G401 (cell line): Measurements from ENCODE around the gene SMIM11. TPM values are rescaled to one million over a fixed set of nuclear protein-coding genes. Genes with fewer than 3 reads are reported as not detected.
"Not testable (repeated sequence)": the region's sequence is repeated elsewhere in the genome, so short reads cannot be mapped to it uniquely, and the experiment has no call there.

Source experiments
- DNase-seq: peaks from one replicate; pipeline ENCODE4 v3.0.0-alpha.2; 2015; ENCODE audit warnings: low spot score
- in situ Hi-C: cut with HindIII; loops from 2 replicates; pipeline ENCODE4 v1.10.0; 2016; ENCODE audit warnings: low sequenced_read_pairs, mixed read lengths
- total RNA-seq: library from RNA; depleted of rRNA; stranded (reverse); fragments of >200 nt; shearing (Covaris generic); gene quantifications from 2 replicates; pipeline ENCODE4 v1.2.3, GENCODE V29; 2014

The SMIM11 gene
- total RNA-seq, 1 experiment from 2014 or later: not detected

DNA sequence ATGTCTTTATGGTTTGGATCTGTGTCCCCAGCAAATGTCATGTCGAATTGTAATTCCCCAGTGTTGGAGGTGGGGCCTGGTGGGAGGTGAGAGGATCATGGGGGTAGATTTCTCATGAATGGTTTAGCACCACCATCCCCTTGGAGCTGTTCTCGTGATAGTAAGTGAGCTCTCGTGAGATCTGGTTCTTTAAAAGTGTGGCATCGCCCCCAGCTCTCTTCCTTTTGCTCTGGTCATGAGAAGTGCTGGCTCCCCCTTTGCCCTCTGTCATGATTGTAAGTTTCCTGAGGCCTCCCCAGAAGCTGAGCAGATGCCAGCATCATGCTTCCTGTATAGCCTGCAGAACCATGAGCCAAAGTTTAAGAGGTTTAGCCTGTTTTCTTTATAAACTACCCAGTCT is 22.8 kb upstream of the SMIM11 start:
- in situ Hi-C loops: no loop called here
- no peak for DNase-seq

GRCh38 chr21:34353182-34353581 is 22.1 kb upstream of the SMIM11 start:
- no peak for DNase-seq
- in situ Hi-C loops: no loop called here

GRCh38 chr21:34354836-34355235 is 20.5 kb upstream of the SMIM11 start:
- DNase-seq: no peak
- in situ Hi-C loops: no loop called here

GRCh38 chr21:34355570-34355969 is 19.7 kb upstream of the SMIM11 start:
- no peak for DNase-seq
- in situ Hi-C loops: no loop called here

GRCh38 chr21:34357889-34358288 is 17.4 kb upstream of the SMIM11 start:
- in situ Hi-C loops: no loop called here
- DNase-seq: no peak

- in situ Hi-C loops: no loop called here
- DNase-seq: no peak
Measured at GRCh38 chr21:34358866-34359265, 16.4 kb upstream of the SMIM11 start.

DNA sequence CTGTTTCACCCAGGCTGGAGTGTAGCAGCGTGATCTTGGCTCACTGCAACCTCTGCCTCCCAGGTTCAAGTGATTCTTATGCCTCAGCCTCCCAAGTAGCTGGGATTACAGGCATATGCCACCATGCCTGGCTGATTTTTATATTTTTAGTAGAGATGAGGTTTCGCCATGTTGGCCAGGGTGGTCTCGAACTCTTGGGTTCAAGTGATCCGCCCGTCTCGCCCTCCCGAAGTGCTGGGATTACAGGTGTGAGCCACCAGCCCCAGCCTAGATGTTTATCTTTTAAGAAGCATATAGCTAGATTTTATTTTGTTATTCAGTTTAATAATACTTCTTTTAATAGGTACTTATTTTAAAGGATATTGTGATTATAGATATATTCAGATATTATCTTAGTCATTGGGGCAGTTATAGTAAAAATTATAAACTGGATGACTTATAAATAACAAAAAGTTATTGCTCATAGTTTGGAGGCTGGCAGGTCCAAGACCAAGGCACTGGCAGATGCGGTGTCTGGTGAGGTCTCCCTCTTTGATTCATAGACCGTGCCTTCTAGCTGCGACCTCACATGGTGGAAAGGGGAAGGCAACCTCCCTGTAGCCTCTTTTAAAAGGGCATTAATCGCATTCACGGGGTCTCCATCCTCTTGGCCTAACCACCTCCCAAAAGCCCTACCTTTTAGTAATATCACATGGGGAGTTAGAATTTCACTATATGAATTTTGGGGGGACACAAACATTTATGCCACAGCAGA is 14.6 kb upstream of the SMIM11 start:
- in situ Hi-C loops: no loop called here
- no peak for DNase-seq

GRCh38 chr21:34362136-34362444 is 13.2 kb upstream of the SMIM11 start:
- in situ Hi-C loops: no loop called here

DNA sequence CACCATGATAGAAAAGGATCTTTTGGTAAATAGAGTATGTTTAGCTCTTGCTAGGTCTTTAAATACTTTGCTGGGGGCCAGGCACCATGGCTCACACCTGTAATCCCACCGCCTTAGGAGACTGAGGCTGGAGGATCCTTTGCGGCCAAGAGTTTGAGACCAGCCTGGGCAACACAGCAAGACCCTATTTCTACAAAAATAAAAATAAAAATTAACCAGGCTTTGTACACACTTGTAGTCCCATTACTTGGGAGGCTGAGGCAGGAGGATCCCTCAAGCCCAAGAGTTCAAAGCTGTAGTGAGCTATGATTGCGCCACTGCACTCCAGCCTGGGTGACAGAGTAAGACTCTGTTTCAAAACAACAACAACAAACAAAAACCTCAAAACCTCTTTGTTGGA is 12.6 kb upstream of the SMIM11 start:
- in situ Hi-C loops: no loop called here
- DNase-seq: no peak

More at GRCh38 chr21:34362136-34362444, 13.2 kb upstream of the SMIM11 start:
- no peak for DNase-seq

DNA sequence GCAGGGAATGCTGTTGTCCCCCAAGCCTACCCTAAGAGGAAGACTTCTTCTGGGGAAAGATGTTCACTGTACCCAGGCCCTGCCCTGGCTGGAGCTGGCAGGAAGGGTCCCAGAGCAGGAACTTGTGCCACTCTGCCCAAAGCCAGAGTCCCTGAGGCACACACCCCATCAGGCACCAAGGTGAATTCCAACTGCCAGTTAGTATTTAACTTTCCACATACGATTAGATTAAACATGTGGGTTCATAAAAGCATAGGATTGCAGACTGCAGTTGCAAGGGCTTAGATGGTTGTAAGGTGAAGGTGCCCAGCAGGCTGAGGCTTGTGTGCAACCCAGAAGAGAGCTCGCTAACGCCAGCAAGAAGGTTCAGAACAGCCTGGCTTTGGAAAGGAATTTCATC is 11.6 kb upstream of the SMIM11 start, which contains the start of gene KCNE2:
TSS of gene KCNE2 (plus strand) at position 274 of the 400 bp plus-strand sequence. CDS start 6,473 bp downstream, outside the sequence.
- in situ Hi-C loops: no loop called here
- no peak for DNase-seq

DNA sequence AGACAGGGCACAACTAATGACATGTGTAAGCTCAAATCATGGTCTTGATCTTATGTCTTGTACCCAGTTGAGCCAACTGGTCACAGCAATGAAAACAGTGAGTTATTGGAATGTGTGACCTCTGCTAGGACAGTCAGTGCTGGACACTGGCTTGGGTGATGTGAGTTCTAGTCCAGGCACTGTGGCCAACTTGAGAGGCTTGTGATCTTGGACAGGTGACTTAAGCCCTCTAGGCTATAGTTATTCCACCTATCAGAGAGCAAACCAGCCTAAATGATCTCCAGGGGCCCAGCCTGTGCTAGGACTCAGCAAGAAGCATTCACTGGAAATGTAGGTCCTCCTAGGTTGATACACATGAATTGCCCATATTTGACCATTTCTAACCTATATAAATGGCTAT is 10.4 kb upstream of the SMIM11 start:
- no peak for DNase-seq
- in situ Hi-C loops: no loop called here

GRCh38 chr21:34365809-34366208 is 9.5 kb upstream of the SMIM11 start:
- no peak for DNase-seq
- in situ Hi-C loops: no loop called here

DNA sequence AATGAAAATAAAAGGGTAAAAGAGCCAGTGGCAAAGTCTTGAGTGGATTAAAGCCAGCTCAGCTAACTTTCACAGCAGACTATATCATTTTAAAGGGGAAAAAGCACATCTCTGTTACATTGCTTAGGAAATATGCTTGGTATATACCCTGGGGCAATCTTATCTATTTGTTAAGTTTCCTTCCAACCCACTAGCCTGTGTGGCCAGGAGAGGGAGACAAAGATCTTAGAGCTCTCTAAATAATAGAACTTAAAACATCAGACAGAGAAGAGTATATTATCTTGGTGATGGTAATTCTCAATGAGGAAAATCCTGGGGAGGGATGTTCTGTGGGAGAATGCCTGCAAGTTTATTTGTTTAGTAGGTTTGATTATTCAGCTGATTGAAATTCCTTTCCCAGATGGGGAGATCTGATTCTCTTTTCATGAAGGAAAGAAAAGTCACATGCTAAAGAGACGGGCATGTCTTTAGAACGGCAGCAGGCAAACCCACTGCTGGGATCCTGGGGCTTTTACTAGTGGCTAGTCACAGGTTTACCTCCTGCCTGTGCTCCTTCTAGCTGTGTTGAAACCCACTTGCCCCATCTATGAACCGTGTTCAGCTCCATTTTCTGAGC is 7.9 kb upstream of the SMIM11 start:
- in situ Hi-C loops: no loop called here
- DNase-seq: peak; percentile 50

- in situ Hi-C loops: no loop called here
Measured at GRCh38 chr21:34369741-34370140, 5.6 kb upstream of the SMIM11 start.

DNA sequence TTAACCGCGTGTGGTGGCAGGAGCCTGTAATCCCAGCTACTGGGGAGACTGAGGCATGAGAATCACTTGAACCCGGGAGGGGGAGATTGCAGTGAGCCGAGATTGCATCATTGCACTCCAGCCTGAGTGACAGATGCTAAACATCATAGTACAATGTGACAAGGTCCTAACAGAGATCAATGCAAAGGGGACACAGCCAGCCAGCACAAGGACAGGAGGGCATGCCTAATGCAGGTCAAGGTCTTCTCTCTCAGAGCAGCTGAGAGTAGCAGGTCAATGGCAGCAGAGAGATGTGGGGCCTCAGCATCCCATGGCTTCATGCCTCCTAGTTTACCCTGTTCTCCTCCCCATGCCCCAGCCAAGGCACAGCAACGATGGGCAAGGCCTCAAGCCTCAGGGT is 3.0 kb upstream of the SMIM11 start:
- in situ Hi-C loops: no loop called here

More at GRCh38 chr21:34369741-34370140, 5.6 kb upstream of the SMIM11 start:
- DNase-seq: no peak

DNA sequence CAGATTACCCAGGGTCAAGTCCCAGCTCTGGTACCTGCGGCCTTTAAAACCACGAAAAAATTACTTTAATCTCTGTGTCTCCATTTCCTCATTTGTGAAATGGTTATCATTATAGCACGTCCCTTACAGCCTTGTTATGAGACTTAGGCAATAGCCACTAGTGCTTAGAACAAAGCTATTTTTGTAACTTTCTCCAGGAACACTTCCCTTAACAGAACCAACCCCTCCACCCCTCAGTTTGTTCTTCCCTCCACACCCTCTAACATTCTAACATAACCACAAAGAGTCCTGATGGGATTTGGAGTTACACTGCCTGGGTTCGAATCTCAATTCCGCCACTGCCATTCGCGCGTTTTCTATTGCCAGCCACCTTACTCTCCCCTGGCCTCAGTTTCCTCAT is 845 bp upstream of the SMIM11 start:
- DNase-seq, in situ Hi-C loops: not testable (repeated sequence)

More for the DNA sequence above, 3.0 kb upstream of the SMIM11 start:
- DNase-seq: no peak

GRCh38 chr21:34375619-34375972 is 289 bp downstream of the SMIM11 start:
- in situ Hi-C loops, DNase-seq: not testable (repeated sequence)

DNA sequence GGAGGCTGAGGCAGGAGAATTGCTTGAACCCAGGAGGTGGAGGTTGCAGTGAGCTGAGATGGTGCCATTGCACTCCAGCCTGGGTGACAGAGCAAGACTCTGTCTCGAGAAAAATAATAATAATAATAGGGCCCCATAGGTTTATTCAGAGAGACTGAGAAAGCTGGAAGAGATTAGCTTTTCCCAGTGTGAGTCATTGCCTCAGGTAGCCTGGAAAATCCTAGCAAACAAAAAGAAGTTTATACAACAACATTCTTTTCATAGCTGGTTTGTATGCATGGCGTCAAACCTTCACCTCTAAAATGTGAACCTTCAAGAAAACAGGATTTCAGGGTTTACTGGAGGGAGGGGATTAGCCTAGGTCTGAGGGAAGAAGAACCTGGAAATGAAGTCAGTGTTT is 7.8 kb downstream of the SMIM11 start:
- DNase-seq, in situ Hi-C loops: not testable (repeated sequence)

DNA sequence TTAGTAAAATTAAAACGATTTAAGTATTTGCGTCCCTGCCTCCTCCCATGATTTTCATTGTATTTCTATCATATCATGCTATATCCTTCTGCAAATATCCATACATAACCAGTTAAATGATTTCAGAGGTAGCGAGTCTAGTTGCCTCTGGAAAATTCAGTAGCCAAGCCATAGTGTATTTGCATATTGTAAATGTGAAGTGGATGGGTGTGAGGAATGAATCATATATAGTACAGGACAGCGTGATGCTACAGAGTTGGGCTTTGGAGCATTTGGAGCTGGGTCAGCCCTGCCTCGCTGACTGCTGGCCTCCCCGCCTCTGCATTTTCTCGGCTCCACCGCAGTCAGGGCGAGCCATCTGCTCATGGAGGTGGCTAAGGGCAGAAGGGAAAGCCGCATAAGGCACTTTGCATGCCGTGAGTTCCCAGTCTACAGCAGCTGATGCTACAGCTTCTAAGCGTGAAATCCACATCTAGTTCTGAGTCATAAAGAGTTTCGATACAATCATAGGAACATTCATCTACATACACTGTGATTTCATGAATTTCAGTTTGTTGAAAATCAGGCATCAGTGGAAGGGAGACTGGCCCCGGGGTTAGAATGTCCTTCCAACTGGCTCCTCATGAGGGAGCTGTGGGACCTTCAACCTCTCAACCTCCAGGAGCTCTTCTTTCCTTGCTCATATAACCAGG is 8.6 kb downstream of the SMIM11 start:
- in situ Hi-C loops, DNase-seq: not testable (repeated sequence)

- DNase-seq, in situ Hi-C loops: not testable (repeated sequence)
Measured at GRCh38 chr21:34400522-34400921, 25.2 kb downstream of the SMIM11 start.
